ENCODE data around the gene NSDHL.

DNA sequence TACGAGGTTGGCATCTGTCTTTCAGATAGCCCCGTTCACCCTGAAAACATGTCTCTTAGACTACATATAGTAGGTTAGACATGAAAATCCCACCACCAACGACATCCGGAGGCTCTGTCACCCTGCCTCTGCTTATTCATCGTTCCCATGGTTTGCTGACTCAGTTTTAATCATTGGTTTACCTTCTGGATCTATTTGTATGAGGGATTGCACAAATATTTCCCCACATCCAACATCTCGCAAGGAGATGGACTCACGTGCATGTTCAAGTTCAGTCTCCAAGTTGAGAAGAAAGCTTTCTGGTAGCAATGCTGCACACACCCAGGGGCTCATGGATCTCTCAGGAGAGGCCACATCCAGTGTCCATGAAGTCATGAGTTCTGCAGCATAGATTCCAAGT, 11.1 kb upstream of the NSDHL start:
- TF ChIP-seq, protein P1, sequence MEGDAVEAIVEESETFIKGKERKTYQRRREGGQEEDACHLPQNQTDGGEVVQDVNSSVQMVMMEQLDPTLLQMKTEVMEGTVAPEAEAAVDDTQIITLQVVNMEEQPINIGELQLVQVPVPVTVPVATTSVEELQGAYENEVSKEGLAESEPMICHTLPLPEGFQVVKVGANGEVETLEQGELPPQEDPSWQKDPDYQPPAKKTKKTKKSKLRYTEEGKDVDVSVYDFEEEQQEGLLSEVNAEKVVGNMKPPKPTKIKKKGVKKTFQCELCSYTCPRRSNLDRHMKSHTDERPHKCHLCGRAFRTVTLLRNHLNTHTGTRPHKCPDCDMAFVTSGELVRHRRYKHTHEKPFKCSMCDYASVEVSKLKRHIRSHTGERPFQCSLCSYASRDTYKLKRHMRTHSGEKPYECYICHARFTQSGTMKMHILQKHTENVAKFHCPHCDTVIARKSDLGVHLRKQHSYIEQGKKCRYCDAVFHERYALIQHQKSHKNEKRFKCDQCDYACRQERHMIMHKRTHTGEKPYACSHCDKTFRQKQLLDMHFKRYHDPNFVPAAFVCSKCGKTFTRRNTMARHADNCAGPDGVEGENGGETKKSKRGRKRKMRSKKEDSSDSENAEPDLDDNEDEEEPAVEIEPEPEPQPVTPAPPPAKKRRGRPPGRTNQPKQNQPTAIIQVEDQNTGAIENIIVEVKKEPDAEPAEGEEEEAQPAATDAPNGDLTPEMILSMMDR (IDR thresholded peaks at IDR 0.05; ENCODE audit: insufficient read depth, low read depth, low read length): no peak
- TF ChIP-seq EZH2 (IDR thresholded peaks at IDR 0.05; ENCODE audit: insufficient read depth, low read length): no peak

All from astrocyte (in vitro differentiated cells and primary cell).